Endothelial cell of umbilical vein (primary cell): ENCODE data around the gene TMUB2. TPM values are rescaled to one million over a fixed set of nuclear protein-coding genes. Genes with fewer than 3 reads are reported as not detected.

ENCODE experiments used
- BruUV-seq: library from RNA; stranded (reverse); fragments of 400-500 nt; replicated peaks from 2 replicates; lab custom pipeline; 2021; lab: Mats Ljungman, UMichigan
- CTCF ChIA-PET: fragments of 300-600, 350-600 bp; sonication (Branson Sonifier 250); formaldehyde crosslinking; loops from one replicate; lab custom pipeline; 2021; ENCODE audit warnings: antibody characterized with exemption, inconsistent platforms; lab: Charles Lee
- POLR2A ChIA-PET: fragments of 300-600, 350-600 bp; sonication (Branson Sonifier 250); formaldehyde crosslinking; loops from one replicate; lab custom pipeline; 2021; ENCODE audit warnings: antibody characterized with exemption, inconsistent platforms; lab: Charles Lee
- DNase-seq: peaks from one replicate; pipeline ENCODE4 v3.0.0-alpha.2; 2011; ENCODE audit warnings: low read depth, low spot score
- FAIRE-seq: peaks from 2 replicates; lab custom pipeline; 2011; peaks lifted over from hg19 to GRCh38; lab: Jason Lieb, UNC
- H2AFZ ChIP-seq: 2 replicates; pipeline ENCODE4 v1.6.0; 2012; ENCODE audit warnings: low read depth, low read length, control low read depth, inconsistent platforms
- H3K27ac ChIP-seq: 2 replicates; pipeline ENCODE4 v1.5.1; 2011; ENCODE audit warnings: low read depth, mild to moderate bottlenecking, control low read depth, low read length, moderate library complexity; ENCODE audit not compliant: insufficient read depth
- H3K27me3 ChIP-seq, 2 experiments: 2 replicates each; pipeline versions ENCODE4 v1.6.0 to v1.6.1; 2011; ENCODE audit warnings: low read length in 2 of 2, mixed read lengths in 1 of 2; ENCODE audit not compliant: control insufficient read depth in 2 of 2, insufficient read depth in 2 of 2
- H3K36me3 ChIP-seq, 2 experiments: 2 replicates in 1 of 2; 3 replicates in 1 of 2; pipeline ENCODE4 v1.5.1; 2011; ENCODE audit warnings: low read length in 2 of 2, mild to moderate bottlenecking in 1 of 2, moderate library complexity in 1 of 2; ENCODE audit not compliant: control insufficient read depth in 2 of 2, insufficient read depth in 2 of 2; ENCODE audit errors: extremely low read depth in 1 of 2
- H3K4me1 ChIP-seq: 3 replicates; pipeline ENCODE4 v1.5.1; 2011; ENCODE audit warnings: mild to moderate bottlenecking, low read length; ENCODE audit not compliant: control insufficient read depth, insufficient read depth; ENCODE audit errors: extremely low read depth
- H3K4me2 ChIP-seq: 2 replicates; pipeline ENCODE4 v1.6.1; 2011; ENCODE audit warnings: low read length, control low read depth, mixed read lengths; ENCODE audit not compliant: insufficient read depth
- H3K4me3 ChIP-seq, 3 experiments: fragments of 200-600 bp in 1 of 3; sonication (generic), shearing (Covaris generic) in 1 of 3; replicated peaks in 1 of 3; 2 replicates each; pipeline ENCODE4 v1.5.1; 2011 to 2016; ENCODE audit warnings: control low read depth in 3 of 3, low read length in 3 of 3, mild to moderate bottlenecking in 2 of 3, inconsistent platforms in 1 of 3, low read depth in 1 of 3, moderate library complexity in 1 of 3; ENCODE audit not compliant: insufficient read depth in 1 of 3
- H3K79me2 ChIP-seq: 2 replicates; pipeline ENCODE4 v1.6.0; 2012; ENCODE audit warnings: low read length, inconsistent platforms; ENCODE audit not compliant: control insufficient read depth, insufficient read depth
- H3K9ac ChIP-seq: replicated peaks from 2 replicates; pipeline ENCODE3; 2011; ENCODE audit warnings: low read length, control low read depth; ENCODE audit not compliant: insufficient read depth; ENCODE audit errors: extremely low read depth
- H3K9me1 ChIP-seq: replicated peaks from 3 replicates; pipeline ENCODE4 v1.6.0; 2011; ENCODE audit warnings: mild to moderate bottlenecking, low read length; ENCODE audit not compliant: control insufficient read depth, insufficient read depth; ENCODE audit errors: extremely low read depth
- H3K9me3 ChIP-seq: replicated peaks from 2 replicates; pipeline ENCODE4 v1.5.1; 2012; ENCODE audit warnings: low read length, inconsistent platforms; ENCODE audit not compliant: control insufficient read depth, insufficient read depth
- H4K20me1 ChIP-seq: replicated peaks from 2 replicates; pipeline ENCODE3; 2011; ENCODE audit warnings: mild to moderate bottlenecking, low read length; ENCODE audit not compliant: control insufficient read depth, insufficient read depth; ENCODE audit errors: extremely low read depth
- EZH2 ChIP-seq: IDR thresholded peaks from 2 replicates; pipeline ENCODE4 v1.6.1; 2012; ENCODE audit warnings: borderline replicate concordance, low read depth, mild to moderate bottlenecking, moderate library complexity, low read length, inconsistent platforms; ENCODE audit not compliant: severe bottlenecking
- FOS ChIP-seq: IDR thresholded peaks from 2 replicates; pipeline ENCODE4 v1.6.1; 2011; ENCODE audit warnings: mild to moderate bottlenecking, low read length, moderate library complexity, borderline replicate concordance; ENCODE audit not compliant: insufficient read depth
- GATA2 ChIP-seq: IDR thresholded peaks from 2 replicates; pipeline ENCODE4 v1.7.0; 2011; ENCODE audit warnings: low read depth, mild to moderate bottlenecking, moderate library complexity, mixed read lengths, low read length; ENCODE audit not compliant: insufficient read length, insufficient read depth
- JUN ChIP-seq: IDR thresholded peaks from 2 replicates; pipeline ENCODE4 v1.6.1; 2011; ENCODE audit warnings: borderline replicate concordance, low read depth; ENCODE audit not compliant: insufficient read length, insufficient read depth
- MYC ChIP-seq: IDR thresholded peaks from one replicate; pipeline ENCODE4 v1.6.1; 2011; ENCODE audit warnings: mild to moderate bottlenecking, low read depth, low read length
- POLR2A ChIP-seq: IDR thresholded peaks from 2 replicates; pipeline ENCODE4 v1.6.1; 2012; ENCODE audit warnings: low read depth, mild to moderate bottlenecking, control low read depth, low read length
- POLR2AphosphoS5 ChIP-seq: IDR thresholded peaks from 2 replicates; pipeline ENCODE4 v1.6.1; 2012; ENCODE audit warnings: low read depth, mild to moderate bottlenecking, control low read depth, low read length, moderate library complexity; ENCODE audit not compliant: insufficient read depth
- dilution Hi-C: fragments of 300-500 bp; cut with MboI; formaldehyde crosslinking; loops from one replicate; pipeline ENCODE4 v1.15.0; 2019; ENCODE audit warnings: low sequenced_read_pairs; ENCODE audit not compliant: extremely low pct_ligation_motif_present
- intact Hi-C: fragments of 100-400 bp; cut with micrococcal nuclease; formaldehyde crosslinking; loops from one replicate; pipeline ENCODE4 v1.10.0; 2022
- polyA plus RNA-seq, 4 experiments: library from polyadenylated mRNA; depleted of rRNA in 3 of 4; stranded (reverse) in 3 of 4; unstranded in 1 of 4; fragments of >200 nt; gene quantifications; 2 replicates each; pipeline versions ENCODE4 v1.2.1 to v1.2.3, GENCODE V29; 2011 to 2012; ENCODE audit warnings: missing spikeins in 1 of 4
- total RNA-seq: library from RNA; stranded (reverse); gene quantifications from 2 replicates; pipeline ENCODE4 v1.2.3, GENCODE V29; 2021
- TF ChIP-seq, protein P1 (sequence below), 2 donors: IDR thresholded peaks; 1 replicate in 1 of 2; 2 replicates in 1 of 2; pipeline ENCODE4 v1.5.1; 2011; ENCODE audit warnings: low read length in 2 of 2, mild to moderate bottlenecking in 2 of 2, moderate library complexity in 2 of 2, control low read depth in 1 of 2, inconsistent platforms in 1 of 2, low read depth in 1 of 2; ENCODE audit not compliant: insufficient read depth in 1 of 2; ENCODE audit errors: extremely low read depth in 1 of 2
- TF ChIP-seq, protein P2 (sequence below): IDR thresholded peaks from 2 replicates; pipeline ENCODE4 v1.6.1; 2011; ENCODE audit not compliant: insufficient read depth, insufficient read length

The TMUB2 gene
- total and polyA plus RNA-seq, 2 donors (not counting 3 experiments of a cell fraction or from before 2014, with no cell fraction given), result 43.6 to 72.5 TPM

DNA sequence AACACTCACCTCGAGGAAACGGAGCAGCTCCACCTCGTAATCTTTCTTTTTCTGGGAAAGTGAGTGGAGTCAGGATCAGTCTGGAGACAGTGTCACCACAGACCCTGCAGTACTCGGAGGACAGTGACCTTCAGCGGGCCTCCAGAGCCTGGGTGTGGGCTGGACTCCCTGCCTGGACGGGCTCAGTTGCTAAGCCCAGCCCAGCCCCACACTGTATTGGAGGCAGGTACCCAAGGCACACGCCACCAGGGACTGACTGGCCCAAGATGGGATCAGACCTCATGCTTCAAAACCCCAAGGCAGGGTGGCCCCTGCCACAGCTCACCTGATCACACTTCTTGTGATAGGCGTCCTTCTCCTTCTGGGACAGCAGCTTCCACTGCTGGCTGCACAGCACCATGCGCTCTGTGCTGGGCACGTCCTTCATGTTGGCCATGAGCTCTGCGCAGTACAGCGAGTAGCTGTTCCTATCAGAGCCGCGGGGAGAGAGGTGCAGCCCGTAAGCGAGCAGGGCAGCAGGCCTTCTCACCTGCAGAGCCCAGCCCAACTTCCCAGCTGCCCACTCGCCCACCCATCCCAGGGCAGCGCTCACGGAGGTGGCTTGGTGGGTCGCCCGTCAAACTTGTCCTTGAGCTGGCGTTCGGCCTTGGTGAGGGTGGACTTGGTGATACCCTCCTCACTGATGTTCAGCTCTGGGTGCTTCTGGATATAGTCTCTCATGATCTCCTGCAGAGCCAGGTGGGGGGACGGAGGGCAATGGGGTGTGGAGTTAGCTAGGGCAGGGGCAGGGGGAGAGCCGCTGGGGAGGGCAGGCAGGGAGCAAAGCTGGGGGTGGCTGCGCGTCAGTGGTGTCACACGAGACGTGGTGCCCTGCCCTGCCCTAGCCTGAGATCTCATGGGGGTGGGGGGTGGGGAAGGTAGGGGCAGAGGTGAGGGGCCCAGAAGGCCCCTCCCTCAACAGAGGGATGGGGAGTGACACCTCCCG, 24.8 kb downstream of the TMUB2 start:
- FAIRE-seq, result no peak
- H3K4me3 ChIP-seq, result no peak overlapping the region
- no peak for DNase-seq

More for the DNA sequence above, 24.8 kb downstream of the TMUB2 start:
- TF ChIP-seq JUN (no peak), POLR2A (no peak), POLR2AphosphoS5 (no peak), GATA2 (no peak), FOS (no peak), MYC (no peak), EZH2 (no peak)
- TF ChIP-seq, protein P1, sequence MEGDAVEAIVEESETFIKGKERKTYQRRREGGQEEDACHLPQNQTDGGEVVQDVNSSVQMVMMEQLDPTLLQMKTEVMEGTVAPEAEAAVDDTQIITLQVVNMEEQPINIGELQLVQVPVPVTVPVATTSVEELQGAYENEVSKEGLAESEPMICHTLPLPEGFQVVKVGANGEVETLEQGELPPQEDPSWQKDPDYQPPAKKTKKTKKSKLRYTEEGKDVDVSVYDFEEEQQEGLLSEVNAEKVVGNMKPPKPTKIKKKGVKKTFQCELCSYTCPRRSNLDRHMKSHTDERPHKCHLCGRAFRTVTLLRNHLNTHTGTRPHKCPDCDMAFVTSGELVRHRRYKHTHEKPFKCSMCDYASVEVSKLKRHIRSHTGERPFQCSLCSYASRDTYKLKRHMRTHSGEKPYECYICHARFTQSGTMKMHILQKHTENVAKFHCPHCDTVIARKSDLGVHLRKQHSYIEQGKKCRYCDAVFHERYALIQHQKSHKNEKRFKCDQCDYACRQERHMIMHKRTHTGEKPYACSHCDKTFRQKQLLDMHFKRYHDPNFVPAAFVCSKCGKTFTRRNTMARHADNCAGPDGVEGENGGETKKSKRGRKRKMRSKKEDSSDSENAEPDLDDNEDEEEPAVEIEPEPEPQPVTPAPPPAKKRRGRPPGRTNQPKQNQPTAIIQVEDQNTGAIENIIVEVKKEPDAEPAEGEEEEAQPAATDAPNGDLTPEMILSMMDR (IDR thresholded peaks at IDR 0.05; ENCODE audit: extremely low read depth in 1 of 2, insufficient read depth in 1 of 2, low read depth in 1 of 2, low read length in 2 of 2), result no peak
- TF ChIP-seq, protein P2, sequence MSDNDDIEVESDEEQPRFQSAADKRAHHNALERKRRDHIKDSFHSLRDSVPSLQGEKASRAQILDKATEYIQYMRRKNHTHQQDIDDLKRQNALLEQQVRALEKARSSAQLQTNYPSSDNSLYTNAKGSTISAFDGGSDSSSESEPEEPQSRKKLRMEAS, result no peak
- Histone ChIP-seq H3K4me2 (no peak overlapping the region), H3K36me3 (peaks cover 23 to 59% of the 10 kb centered on the region in 2 experiments), H3K9me3 (no peaks in the 10 kb centered on the region), H3K27ac (no peak overlapping the region), H3K79me2 (peaks cover 1% of the 10 kb centered on the region), H3K27me3 (no peaks in the 10 kb centered on the region), H2AFZ (no peak overlapping the region), H4K20me1 (no peaks in the 10 kb centered on the region), H3K4me1 (peaks cover 5% of the 10 kb centered on the region), H3K9me1 (no peaks in the 10 kb centered on the region), H3K9ac (no peak overlapping the region)
- no TSS peak for BruUV-seq
- ChIA-PET CTCF (interaction anchor here (0.8 to 4.5 kb wide), 16 partner anchors 8 to 312 kb away, joined by 3 to 58 read pairs (median 11); partner anchors contain the start of genes FAM171A2, GRN, RUNDC3A and SLC25A39), POLR2A (interaction anchor here (1.2 kb wide), 1 partner anchor 115 kb away, joined by 3 read pairs; no protein-coding TSS in a partner anchor)
- intact Hi-C loops (no loop called here), dilution Hi-C loops (no loop called here)
